Stimulated activated CD8-positive, alpha-beta memory T cell treated with anti-CD3 and anti-CD28 coated beads, Interleukin-4, amount 100 ng/mL, for 48 hours (primary cell): ENCODE data around the gene HSD11B2.

ENCODE experiments used
- DNase-seq: peaks from one replicate; pipeline ENCODE4 v3.0.0-alpha.2; 2020

HSD11B2 gene

DNA sequence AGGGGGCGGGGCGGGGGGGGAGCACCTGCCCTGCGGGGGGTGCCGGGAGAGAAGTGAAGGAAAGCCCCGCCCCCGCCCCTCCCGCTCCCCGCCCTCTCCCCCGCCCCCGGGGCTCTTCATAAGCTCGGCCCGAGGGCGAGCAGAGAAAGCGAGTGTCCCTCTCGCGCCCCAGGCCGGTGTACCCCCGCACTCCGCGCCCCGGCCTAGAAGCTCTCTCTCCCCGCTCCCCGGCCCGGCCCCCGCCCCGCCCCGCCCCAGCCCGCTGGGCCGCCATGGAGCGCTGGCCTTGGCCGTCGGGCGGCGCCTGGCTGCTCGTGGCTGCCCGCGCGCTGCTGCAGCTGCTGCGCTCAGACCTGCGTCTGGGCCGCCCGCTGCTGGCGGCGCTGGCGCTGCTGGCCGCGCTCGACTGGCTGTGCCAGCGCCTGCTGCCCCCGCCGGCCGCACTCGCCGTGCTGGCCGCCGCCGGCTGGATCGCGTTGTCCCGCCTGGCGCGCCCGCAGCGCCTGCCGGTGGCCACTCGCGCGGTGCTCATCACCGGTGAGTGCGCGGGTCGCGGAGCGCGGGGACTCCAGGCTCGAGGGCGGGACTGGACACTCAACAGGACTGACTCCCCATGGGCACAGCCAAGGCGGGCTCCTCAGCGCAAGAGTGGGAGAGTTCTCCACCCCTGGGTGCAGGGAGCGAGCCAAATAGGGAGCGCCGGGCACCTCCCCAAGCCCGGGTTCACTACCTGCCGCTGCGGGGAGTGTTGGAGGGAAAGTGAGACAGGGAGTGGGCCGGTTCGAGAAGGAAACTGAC is at the start of gene HSD11B2:
HSD11B2 (plus strand) TSS at position 145 of the 798 bp plus-strand sequence; CDS start at position 273, 128 bp downstream.
- DNase-seq = peak; percentile 40

DNA sequence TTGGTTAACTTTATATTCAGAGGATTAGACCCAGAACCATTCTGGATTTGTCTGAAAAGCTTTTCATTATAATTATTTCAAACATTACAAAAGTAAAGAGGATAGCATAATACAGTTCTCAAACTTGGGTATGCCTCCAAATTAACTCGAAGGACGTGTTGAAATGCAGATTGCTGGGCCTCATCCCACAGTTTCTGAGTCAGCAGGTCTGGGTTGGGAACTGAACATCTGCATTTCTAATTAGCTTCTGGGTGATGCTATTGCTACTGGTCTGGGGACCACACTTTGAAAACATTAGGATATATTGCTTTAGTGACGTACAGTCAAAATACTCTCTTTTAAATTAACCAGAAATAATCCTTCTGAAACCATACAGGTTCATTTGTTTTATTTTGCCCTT is 47.6 kb upstream of the HSD11B2 start:
- DNase-seq = no peak

DNA sequence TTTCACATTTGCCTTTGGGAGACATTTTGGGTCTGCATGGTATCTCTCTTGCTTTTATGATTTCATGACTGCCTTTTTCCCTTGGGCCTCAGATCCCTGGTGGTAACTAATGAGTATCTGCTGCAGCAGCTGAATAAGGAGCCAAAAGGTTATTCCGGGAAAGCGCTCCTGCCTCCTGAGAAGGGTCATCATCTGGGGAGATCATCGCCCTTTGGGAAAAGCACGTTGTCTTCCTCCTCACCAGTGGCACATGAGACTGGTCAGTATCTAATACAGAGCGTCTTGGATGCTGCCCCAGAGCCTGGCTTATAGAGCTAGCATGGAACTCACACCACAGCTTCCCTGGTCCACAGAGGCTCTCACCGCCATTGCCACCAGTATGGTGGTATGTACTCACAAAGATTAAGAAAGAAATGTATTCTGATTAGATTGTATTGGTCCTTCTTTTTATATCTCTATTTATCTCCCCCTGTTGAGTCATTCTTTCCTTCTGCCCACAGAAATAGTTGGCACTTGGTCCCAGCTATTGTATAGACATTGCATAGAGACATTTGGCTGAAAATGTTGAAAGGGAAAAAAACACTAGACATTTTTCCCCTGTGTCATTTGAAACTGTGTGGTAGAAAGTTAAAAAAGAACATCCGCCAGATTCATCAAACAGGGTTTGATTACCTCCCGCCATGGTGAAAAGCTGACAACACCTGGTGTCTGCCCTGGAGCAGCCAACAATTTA is 46.0 kb upstream of the HSD11B2 start:
- no peak for DNase-seq

DNA sequence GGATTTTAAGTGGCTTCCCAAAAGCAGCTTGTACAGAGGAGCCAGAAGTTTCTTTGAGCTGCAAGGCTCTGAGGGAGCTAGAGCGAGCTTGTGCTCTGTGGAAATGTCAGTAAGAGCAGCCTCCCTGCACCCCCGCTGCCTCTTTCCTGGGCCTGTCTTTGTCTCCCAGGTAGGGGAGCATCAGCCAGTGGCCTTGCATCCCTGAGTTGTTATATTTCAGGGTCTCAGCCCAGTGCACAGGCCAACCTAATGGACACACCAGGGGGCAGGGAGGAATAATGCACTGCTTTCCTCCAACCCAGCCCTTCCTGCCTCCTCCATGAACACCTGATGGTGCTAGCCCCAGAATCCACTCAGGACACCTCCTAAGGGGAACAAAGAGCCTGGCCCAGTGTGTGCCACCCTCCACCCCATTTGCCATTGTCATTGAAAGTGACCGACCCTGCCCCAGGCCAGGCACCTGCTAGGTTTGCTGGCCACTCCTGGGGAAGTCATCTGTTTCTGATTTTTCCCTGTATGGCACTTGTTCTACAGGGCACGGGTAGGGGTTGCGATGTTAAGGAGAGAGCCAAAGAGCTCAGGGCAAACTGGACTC is 44.0 kb upstream of the HSD11B2 start:
- DNase-seq = peak; percentile 5

DNA sequence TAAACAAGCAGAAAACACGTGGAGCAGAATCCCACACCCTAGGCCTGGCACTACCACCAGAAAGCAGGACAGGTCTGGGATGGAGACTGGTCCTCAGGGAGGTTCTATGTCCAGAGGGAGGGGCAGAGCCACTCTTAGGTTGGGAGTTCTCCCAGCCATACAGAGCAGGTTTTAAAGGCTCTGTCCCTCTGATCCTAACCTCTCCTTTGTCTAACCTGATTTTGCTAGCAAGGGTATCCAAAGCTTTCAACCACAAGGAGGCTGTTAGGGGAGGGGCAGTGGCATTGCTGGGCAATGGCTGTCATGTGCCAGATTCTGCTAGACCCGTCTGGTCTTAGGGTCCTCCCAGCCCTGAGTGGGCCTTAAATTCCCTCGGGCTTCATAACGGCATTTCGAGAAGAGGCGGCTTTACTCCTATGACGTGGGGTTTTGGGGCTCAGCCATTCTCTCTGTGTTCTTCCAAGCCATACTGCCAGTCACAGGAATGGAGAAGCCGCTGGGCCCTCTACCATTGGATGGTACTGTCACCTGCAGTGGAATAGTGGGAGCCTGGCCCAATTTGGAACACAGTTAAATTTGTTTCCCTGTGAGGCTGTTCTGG is 43.3 kb upstream of the HSD11B2 start:
- DNase-seq = no peak

DNA sequence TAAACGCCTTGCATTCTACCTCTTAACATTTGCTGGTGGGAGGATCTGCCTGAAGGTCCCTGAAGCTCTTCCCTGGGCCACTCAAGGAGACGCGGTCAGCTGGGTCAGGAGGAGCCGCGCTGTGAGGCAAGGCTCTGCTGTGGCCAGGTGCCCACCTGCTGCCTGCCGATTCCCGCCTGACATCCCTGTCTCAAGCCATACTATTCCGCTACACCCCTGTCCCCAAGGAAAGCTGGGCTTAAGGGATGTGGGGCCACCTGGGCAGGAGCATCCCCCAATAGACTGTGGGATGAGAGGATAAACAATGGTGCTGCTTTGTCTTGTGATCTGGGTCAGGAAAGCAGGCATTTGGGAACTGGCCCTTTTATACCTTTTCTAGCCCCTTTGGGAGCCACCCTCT is 42.7 kb upstream of the HSD11B2 start:
- DNase-seq = no peak

DNA sequence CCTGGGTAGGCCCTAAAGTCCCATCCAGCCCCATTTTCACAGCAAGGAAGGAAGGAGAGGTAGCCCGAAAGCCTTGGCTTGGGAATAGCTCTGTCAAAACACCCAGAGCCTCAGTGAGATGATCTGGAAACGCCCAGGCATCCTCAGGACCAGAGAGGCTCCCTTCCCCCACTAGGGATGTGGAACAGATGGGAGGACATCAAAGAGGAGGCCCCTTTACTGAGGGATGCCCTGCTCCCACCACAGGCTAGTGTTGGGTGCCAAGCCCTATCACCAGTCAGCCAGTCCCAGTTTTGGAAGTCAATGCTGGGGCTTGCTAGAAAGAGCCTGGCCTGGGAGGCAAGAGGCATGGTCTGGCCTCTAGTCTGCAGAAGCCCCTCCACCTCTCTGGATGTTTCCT is 42.3 kb upstream of the HSD11B2 start:
- no peak for DNase-seq

DNA sequence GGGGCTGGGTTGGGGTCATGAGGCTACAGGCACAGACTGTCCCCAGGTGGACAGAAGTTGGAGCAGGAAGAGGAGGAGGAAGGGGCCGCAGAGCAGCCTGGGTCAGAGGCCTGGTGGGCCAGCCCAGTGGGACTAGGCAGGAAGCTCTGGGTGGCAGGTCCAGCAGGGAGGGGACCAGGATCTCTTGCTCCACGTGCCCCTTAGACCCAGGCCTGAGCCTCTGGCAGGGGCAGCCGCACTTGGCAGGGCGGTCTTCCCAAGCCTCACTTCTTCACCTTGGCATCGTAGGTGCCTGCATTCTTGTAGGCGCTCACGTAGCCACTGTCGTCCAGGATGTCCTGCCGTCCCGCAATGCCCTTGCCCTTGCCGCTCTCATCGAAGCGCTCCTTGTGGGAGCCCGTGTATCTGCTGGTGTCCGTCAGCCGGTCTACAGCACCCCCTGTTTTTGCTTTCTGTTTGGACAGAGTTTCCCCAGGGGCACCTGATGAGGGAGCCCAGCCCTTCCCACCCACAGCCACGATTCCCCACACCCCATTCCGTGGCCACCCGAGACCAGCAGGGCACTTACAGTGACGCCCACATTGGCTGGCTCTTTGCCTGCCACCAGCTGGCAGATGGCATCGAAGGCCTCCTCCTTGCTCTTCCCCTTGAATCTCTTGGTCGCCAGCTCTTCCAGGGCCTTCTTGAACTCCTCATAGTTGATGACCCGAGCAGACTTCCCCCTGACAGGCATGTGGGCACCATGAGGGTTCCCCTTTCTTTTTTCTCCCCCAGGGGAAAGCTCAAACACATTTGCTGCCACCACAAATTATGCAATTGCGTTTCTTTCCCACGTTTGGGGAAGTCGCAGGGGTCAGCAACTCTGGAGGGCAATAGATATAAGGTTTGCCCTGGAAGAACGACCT is 40.8 kb upstream of the HSD11B2 start:
- DNase-seq = no peak

DNA sequence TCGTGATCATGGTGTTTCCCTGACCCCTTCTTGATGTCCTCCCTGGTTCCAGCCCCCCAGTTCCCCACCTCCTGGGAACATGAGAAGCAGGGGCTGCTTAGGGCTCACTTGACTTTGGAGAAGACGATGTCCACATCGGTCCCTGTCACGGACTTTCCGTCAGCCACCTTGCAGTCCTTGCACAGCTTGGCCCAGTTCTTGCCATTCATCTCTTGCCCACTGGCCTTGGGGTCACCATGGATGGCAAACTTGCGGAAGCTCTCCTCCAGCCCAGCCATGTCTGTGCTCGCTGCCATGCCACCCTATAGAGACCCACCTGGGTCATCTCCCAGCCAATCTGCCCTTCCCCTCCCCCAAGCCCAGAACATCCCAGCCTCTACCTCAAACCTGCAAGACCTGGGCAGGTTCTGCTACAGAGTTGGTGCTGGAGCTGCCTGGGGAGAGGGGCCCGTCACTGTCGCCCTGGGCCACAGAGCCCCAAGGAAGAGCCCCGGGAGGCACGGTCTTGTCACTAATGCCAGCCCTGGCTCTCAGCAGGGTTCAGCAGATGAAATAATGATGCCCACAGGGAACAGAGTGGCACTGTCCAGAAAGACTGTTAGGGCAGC is 40.0 kb upstream of the HSD11B2 start:
- DNase-seq = no peak

DNA sequence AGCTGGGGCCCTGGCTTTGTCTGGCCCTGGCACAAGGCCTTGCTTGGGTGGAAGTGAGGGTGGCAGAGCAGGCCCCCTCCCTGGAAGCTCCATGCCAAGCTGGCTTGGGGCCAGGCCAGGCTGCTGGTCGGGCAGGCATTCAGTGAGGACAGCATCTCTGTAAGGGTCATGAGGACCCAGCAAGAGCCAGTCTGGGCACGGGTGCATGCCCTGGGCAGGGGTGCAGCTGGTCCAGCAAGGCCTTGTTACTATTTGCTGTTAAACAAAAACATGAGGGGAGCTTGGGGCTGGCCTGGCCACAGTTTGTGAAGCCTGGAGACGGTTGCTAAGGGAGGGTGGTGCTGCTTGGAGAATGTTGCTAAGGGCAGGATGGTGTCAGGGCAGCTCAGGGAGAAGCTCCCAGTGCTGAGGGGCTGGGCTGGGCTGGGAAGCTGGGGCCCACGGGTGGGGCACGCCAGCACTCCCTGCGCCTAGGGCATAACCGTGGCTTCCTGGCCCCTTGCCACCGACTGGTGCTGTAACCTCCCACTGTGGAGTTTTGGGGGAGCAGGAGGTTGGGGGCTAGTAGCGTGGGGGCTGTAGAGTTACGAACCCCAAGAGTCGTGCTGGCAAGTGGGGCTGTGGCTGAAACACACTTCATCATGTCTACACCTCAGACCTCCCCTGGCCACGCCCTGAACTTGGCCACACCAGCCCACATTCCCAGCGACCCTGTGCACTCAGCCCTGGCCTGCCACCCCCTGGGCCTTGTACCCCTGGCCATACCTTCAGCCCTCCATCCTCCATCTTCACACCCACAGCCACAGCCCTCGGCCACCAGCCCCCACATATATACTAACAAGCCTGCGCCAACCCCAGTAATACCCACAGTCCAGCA is 39.3 kb upstream of the HSD11B2 start:
- no peak for DNase-seq

DNA sequence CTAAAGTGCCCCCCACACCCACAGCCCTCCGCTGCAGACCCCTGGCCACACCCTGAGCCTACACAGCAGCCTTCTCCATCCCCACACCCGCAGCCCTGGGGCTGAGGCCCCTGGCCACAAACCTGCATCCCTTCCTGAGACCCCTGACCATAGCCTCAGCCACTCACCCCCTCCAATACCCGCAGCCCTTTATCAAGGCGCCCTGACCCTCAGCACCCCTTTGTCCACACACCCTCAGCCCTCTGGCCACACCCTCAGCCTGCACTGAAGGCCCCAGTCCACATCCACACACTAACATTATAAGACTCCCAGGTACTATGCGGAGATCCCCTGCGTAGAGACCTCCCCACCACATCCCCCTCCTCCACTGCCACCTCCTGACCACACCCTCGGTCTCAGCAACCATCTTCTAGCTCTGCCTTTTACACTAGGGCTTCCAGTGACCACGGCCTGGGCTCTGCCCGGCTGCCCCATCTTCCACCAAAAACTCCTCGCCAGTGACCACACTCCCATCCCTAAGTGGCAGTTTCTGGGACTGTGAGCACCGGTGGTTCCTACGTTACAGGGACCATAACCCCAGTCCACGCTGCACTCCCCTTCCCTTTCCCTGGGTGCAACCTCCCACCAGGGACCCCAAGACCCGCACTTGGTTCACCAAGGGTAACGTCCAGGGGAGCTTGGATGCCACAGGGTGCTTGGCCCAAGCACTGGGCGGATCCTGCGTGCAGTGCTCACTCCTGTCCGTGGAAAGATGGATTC is 38.4 kb upstream of the HSD11B2 start:
- no peak for DNase-seq

DNA sequence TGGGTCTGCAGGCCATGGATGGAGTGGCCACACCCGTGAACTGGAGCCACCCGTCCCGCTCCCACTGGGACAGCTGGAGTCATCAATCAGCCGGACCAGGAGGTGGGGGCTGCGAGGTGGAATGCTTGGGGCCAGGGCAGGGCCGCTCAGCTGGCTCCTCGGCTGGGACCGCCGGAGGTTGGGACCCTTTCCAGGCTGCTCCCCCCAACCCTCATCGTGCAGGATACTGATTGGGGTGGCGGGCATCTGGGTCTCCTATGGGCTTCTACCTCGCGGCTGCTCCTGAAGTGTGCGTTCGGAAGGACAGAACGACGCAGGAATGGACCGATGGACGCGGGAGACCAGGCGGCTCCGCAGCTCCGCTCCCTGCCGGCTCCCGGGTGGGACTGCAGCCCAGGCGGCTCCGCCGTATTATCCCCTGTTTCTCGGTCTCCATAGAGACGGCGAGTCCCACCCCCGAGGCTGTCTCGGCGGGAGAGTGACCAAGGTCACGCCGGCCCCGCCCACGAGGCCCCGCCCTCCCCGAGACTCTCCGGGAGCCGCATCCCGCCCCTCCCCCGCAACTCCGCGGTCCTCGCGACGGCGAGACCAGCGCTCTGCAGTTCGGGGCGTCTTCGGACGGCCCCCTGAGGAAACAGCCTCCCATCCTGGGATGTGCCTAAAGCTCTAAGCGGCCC is 37.7 kb upstream of the HSD11B2 start, which contains the start of gene TPPP3:
TPPP3 (minus strand) TSS at position 388 of the 677 bp plus-strand sequence. CDS start 2,387 bp downstream, outside the sequence.
- peak; percentile 67 for DNase-seq

DNA sequence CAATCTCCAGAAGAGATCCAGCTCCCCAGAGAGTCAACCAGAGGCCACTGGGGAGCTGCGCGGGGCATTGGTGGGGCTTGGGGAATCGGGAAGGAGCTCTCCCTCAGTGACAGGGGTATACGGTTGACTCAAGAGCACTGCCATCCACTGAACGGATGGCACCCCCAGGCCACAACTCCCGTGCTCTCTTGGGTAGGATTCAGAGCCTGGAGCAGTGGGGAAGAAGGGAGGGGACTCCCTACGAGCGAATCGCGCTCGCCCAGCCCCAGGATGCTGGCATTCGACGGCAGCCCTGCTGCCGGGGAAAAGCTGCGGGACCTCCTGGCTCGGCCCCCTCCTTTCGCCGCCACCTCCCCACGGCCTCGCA is 37.1 kb upstream of the HSD11B2 start:
- no peak for DNase-seq

DNA sequence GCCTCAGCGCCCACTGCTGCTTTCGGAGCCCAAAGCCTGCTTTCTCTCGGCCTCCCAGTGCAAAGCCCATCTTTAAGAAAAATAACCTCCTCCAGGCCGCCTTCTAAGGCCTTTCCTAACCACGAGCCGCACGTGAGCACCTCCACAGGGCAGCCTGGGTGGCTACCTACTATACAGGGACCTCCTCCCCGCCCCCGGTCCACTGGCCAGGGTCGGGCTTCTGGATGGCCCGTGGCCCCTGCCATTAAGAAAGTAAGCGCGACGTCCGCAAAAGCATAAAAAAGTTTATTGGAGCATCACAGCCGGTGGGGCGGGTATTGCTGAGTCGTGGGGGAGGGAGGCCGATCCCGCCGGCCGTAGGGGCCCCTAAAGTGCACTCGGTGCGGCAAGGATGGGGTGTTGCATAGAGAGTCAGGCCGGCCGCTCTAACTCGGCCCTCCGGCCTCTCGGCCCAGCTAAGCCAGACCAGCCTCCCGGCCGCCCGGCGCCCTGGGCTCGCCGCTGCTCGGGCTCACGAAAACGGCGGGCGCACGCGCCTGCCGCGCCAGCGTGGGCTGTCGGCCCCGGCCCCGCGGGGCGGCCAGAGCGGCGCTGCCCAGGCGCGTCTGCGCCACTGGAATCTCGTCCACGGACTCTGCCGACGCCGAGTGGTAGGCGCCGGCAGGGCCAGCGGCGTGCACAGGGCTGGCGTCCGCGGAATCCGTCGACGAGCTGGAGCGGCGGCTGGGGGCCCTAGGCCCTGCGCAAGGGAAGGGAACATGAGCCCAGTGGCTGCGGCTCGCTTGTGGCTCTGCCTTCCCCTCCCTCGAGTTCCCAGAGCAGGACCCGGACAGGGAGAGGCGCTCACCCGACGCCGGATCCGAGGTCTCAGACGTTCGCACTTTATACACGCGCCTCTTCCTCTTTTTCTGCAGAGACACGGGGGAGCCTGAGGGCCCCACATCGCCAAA is 36.5 kb upstream of the HSD11B2 start:
- DNase-seq = no peak

DNA sequence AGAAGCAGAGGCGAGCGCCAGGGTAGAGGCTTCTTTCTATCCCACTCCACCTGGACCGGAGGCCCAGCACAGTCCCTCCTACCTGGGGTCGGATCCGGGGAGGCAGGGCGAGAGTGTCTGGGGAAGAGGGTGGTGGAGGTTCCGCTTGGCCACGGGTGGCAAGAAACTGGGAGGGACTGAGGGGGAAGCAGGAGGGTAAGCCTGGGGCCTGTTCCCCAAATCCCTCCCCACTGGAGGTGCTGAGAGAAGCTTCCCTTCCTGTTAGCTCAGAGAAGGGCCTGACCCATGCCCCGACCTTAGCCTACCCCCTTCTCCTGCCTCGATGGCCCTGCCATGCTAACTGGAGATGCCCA is 35.8 kb upstream of the HSD11B2 start:
- DNase-seq = no peak

DNA sequence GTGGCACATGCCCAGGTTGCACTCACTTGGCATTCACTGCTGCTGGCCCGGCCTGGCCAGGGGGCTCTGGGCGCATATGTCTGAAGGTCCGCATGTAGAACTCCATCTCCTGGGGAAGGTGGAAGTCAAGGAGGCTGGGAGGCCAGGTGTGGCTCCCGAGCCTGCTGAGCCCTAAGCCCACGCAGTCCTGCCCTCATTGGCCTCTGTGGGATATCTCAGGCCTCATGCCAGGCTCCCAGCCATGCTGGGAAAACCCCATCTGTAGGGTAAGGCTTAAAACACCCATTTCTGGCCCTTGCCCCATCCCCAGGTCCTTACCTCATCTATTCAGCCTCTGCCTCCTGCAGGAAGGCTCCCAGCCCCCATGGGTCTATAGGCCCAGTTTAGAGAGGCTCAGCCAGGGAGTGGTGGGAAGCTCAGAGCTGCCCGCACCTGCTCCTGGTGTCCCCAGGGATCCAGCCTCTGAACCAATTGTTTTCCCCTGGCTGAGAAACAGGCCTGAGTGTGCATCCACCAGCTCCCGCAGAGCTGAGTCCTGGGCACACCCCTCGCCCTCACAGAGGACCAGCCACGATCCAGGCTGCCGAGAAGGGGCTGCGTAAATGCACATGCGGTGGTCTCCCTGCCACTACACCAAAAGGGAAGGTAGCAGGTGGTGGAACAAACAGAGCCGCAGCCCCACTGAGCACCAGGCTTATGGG is 35.3 kb upstream of the HSD11B2 start:
- DNase-seq = no peak

DNA sequence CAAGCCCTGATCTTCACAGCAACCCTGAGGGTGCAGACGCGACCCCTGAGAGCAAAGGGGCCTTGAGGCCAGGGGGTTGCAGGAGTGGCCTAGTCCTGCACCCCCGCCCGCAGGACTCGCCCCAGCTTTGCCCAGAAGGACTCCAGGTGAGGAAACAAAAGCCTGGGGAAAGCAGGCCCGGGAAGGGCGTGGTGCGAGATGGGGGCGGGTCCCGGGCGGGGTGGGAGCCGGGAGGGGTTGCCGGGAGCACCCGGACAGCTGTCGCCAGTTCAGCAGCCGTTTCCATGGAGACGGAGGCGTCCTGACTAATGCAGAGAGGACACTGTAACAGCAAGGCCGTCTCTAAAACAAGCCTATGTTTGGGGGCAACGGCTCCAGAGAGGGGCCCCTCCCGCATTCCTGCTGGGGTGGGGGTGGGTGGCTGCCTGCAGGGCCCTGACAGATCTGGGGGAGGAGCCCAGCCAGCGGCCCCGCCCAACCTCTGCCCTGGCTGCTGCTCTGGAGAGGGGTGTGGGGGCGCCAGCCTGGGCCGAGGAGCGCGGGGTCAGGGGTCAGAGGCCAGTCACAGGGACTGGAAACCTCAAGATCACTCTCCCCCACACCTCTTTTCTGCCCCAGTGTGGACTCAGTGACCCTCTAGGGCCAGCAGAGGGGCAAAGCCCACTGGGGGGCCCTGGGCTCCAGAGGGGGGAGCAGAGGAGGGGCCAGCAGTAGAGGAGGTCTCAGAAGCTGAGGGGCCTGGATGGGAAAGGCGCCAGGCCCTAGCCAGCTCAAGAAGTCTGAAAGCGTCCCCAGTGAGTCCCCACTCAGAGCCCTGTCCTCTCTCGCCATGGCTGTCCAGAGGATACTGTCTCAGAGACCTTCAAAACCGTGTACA is 34.5 kb upstream of the HSD11B2 start:
- no peak for DNase-seq
